Hematopoietic multipotent progenitor cell treated with erythropoietin and hydrocortisone succinate and interleukin-3 and kit ligand, for 8 days (in vitro differentiated cells): ENCODE measurements around the gene CD300C.
A peak's percentile ranks its signal among the peaks of the same experiment; 100 is the strongest.
"Not testable (repeated sequence)": the region's sequence is repeated elsewhere in the genome, so short reads cannot be mapped to it uniquely, and the experiment has no call there.

ENCODE experiments used
- DNase-seq: peaks from one replicate; pipeline ENCODE4 v3.0.0-alpha.2; 2015

CD300C gene

GRCh38 chr17:74545843-74546230, at the start of gene CD300C:
CD300C (minus strand) TSS chr17:74546115; CDS start chr17:74545782, 333 bp downstream.
- peak; percentile 19 for DNase-seq

- DNase-seq, result no peak
Observed at GRCh38 chr17:74595037-74595750, 49.3 kb upstream of the CD300C start.

- DNase-seq, result no peak
Observed at GRCh38 chr17:74592087-74592990, 46.4 kb upstream of the CD300C start, which contains the start of gene CD300LD. CD300LD (minus strand) TSS chr17:74592283; CDS start chr17:74592202, 81 bp downstream.

GRCh38 chr17:74591503-74591902, 45.6 kb upstream of the CD300C start:
- no peak for DNase-seq

GRCh38 chr17:74585711-74586110, 39.8 kb upstream of the CD300C start:
- DNase-seq, result no peak

- no peak for DNase-seq
Observed at GRCh38 chr17:74584292-74585060, 38.6 kb upstream of the CD300C start.

GRCh38 chr17:74582633-74583032, 36.7 kb upstream of the CD300C start:
- DNase-seq, result no peak

- DNase-seq, result no peak
Observed at GRCh38 chr17:74579900-74580299, 34.0 kb upstream of the CD300C start.

- no peak for DNase-seq
Observed at GRCh38 chr17:74578979-74579378, 33.1 kb upstream of the CD300C start.

GRCh38 chr17:74574489-74575142, 28.7 kb upstream of the CD300C start:
- DNase-seq, result no peak

- not testable (repeated sequence) for DNase-seq
Observed at GRCh38 chr17:74573635-74574034, 27.7 kb upstream of the CD300C start.

GRCh38 chr17:74573169-74573568, 27.3 kb upstream of the CD300C start:
- DNase-seq, result no peak

- DNase-seq, result no peak
Observed at GRCh38 chr17:74571621-74572270, 25.8 kb upstream of the CD300C start.

GRCh38 chr17:74569020-74570003, 23.4 kb upstream of the CD300C start:
- DNase-seq, result peak; percentile 77

GRCh38 chr17:74568106-74568873, 22.4 kb upstream of the CD300C start:
- DNase-seq, result peak; percentile 31

GRCh38 chr17:74567397-74567796, 21.5 kb upstream of the CD300C start, which contains the start of gene CD300H:
CD300H (minus strand) TSS chr17:74567509.
- no peak for DNase-seq

GRCh38 chr17:74566132-74566753, 20.3 kb upstream of the CD300C start:
- peak; percentile 62 for DNase-seq

GRCh38 chr17:74565126-74565525, 19.2 kb upstream of the CD300C start:
- no peak for DNase-seq

- no peak for DNase-seq
Observed at GRCh38 chr17:74563358-74563757, 17.4 kb upstream of the CD300C start.
